Inflammatory macrophage (primary cell): ENCODE results near the gene TRIB2.
A peak's percentile ranks its signal among the peaks of the same experiment; 100 is the strongest.

ENCODE experiments used
- DNase-seq, 2 donors: peaks; one replicate each; pipeline ENCODE4 v3.0.0-alpha.2; 2020 to 2022

Gene TRIB2

DNA sequence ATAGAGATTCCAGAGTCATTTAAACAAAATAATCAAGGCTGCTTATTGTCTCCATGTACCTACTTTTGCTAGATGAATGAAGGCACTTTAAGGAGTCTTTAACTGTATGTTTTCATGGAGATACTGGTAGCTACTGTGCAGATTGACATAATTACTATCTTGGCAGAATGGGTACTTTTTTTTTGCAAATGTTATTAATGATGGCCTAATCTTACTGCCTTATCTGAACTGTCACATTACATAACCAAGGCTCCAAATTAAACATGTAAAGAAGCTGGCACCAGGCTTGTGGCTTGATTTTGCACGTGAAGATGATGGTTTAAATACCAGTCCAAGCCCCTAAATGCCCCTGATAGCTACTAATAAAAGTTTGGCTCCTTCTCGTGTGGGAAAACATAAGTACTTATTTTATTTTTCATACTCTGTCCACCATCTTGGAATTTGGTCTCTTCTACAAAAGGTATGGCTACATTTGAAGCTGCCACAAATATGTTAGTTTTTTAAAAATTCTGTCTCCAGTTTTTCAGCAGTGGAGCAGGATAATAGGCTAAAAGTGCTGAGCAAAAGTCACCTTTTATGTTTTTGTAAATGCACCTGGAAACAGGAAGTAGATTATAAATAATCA, 4.1 kb downstream of the TRIB2 start:
- no peak for DNase-seq

GRCh38 chr2:12721566-12722446, 5.1 kb downstream of the TRIB2 start:
- DNase-seq, result peak; percentile 7 to 32

GRCh38 chr2:12722447-12723316, 5.9 kb downstream of the TRIB2 start:
- peak; percentile 48 to 79 for DNase-seq

DNA sequence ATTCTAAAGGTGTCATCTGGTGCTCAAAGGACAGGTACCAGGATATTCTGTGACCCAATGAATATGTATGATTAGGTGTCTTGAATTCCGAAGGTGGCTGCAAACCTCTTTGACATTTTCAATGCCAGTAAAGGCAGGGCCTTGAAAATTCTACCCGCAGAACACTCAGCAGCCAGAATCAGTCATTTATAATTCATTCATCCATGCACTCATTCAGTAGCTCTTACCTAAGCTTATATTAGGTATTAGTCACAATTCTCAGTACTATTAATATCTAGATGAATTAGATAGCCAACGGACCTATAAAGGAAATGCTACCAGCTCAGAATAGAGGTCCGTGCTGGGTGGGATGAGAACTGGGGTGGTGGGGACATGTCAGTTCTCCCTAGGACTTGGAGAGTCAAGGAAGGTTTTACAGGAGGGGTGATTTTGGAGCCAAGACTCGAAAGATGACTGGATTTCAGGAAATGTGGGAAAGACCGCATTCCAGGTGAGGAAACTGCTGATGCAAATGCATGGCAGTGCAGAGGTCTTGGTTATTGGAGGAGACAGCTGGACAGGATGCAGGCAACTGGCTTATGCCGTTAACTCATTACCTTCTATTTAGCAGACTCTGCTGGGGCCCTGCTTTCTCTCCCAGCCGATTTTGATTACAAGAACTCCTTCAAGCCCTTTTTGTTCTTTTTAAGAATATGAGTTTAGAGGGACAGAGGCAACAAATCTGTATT, 7.2 kb downstream of the TRIB2 start:
- no peak for DNase-seq

DNA sequence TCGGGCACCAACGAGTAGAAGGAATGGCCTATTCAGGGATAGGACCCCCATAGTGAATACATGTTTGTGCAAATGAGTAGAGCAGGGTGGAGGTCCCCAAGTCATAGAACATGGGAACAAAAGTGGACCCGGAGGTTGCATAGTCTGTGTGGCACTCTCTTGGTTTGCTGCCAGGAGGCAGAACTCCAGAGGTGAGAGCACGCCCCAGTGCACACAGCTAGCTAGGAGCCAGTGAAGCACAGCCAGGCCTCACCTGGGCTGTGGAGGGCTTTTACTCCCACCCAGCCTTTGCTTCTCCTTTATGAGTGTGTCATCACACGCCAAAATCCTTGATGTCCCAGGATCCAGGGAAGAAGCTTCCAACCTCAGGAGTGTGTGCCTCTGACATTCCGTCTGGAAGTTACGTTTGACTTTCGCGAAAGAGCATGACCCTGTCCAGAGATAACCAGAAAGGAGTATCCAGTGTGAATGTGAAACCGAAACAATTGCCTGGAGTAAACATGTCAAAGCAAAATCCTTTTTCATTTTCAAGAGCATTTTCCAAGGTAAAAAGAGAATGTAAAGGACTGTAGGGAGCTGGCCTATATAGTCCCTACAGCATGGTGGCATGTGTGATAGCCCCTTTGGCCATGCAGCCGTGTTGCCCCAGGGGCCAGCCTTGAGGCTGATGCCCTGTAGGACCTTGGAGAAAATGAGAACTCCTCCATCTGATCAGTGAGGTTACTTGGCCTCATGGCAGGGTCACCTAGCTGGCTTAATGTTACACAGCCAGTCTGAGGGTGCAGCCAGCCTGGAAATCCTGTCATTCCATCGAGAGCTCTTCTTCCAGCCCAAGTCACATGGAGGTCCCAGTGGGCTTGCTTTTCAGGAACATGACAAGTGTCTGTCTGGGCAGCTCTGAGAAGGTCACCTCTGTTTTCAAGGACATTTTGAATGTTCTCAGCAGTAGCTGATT, 8.8 kb downstream of the TRIB2 start:
- DNase-seq, result no peak

DNA sequence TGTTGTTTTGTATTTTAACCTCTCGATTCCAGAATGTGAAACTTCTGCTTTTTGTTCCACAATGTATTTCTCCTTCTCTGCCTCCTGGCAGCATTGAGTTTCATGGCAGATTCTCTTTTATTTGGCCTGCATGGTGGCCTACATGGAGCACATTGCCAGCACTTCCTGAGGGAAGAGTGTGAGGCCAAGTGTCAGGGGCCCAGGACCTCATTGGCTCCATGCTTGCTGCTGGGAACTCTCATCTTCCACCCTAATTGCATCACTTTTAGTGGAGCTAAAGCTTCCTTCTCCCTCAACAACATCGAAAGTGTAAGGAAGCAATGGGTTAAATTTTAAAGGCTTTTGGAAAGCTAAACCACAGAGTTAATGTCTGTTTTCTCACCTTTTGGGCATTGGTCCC, 9.5 kb downstream of the TRIB2 start:
- DNase-seq, result no peak

DNA sequence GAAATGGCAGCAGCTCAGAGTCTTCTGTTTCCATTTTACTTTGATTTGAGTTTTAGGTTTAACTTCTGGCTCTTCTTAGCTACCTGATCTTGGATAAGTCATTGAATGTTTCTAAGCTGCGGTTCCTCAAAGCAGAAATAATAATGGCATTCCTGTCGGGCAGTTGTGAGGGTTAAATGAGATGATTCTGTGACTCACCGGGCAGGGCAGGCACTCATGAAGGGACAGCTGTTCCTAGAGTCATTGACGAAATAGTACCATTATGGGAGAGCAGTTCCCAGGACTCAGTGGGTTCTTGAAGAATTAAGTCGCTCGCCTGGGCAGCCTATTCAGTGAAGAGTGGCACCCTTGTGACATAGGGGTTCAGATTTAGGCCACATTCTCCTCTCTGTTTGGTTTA, 10.3 kb downstream of the TRIB2 start:
- DNase-seq, result no peak

GRCh38 chr2:12727641-12728040, 10.9 kb downstream of the TRIB2 start:
- no peak for DNase-seq

DNA sequence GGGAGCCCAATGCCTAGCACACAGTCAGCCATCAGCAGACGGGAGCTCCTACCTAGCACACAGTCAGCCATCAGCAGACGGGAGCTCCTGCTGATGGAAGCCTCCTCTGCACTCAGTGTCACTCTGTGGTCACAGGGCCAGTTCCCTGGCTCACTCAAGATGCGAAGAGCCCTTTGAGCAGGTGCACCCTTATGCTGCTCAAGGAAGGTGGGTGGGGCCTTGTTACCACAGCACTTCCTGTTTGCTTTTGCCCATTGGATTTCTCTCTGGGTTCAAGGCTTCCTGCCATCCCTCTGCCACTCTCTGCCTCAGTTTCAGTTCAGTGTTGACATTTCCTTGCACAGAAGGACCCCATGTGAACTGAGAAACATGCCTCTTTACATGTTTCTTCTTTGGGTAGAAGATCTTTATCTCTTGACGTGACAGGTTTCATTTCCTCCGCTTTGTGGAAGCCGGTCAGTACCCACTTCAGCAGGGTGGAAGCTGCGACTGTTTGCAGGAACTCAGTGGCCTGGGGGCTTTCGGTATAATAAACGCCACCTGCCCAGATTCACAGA, 11.6 kb downstream of the TRIB2 start:
- peak in 1 of 2 donors; percentile 15 for DNase-seq

- DNase-seq, result no peak
Measured at GRCh38 chr2:12730265-12730664, 13.5 kb downstream of the TRIB2 start.

GRCh38 chr2:12731701-12732280, 15.1 kb downstream of the TRIB2 start:
- peak; percentile 64 to 74 for DNase-seq

- DNase-seq, result no peak
Measured at GRCh38 chr2:12732651-12733050, 15.9 kb downstream of the TRIB2 start.

- no peak for DNase-seq
Measured at GRCh38 chr2:12733846-12734245, 17.1 kb downstream of the TRIB2 start.

DNA sequence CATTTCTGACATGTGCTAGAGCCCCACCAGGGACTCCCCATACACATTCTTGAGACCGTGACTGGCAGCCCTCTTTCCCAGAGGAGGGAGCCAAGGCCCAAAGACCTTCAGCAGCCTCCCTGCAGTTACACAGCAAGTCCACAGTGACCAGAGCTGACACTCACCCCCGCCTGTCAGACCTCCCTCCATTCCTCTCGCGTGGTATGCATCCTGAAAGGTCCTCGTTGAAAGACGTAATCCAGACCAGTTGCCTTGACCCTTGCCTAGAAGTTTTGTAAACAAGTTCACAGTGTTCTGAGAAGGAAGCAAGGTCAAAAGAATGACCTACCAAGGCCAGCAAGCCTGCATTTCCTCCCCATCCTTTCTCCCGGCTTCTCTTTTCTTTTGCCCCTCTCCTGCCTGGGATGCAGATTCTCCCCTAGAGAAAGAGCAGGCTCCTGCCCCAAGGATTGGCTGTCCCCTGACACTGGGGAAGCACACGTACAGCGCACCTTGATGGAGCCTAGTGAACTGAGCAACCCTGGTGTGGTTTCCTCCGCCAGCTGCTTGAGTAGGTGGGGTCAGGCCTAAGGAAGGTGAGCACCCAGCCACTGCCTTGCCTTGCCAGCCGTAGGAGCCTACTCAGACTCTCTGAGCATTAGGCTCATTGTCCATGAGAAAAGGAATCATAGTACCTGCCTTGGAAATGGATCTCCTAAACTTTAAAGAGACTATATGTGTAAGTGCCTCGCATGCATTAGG, 18.3 kb downstream of the TRIB2 start:
- no peak for DNase-seq

- no peak for DNase-seq
Measured at GRCh38 chr2:12737297-12737696, 20.6 kb downstream of the TRIB2 start.

DNA sequence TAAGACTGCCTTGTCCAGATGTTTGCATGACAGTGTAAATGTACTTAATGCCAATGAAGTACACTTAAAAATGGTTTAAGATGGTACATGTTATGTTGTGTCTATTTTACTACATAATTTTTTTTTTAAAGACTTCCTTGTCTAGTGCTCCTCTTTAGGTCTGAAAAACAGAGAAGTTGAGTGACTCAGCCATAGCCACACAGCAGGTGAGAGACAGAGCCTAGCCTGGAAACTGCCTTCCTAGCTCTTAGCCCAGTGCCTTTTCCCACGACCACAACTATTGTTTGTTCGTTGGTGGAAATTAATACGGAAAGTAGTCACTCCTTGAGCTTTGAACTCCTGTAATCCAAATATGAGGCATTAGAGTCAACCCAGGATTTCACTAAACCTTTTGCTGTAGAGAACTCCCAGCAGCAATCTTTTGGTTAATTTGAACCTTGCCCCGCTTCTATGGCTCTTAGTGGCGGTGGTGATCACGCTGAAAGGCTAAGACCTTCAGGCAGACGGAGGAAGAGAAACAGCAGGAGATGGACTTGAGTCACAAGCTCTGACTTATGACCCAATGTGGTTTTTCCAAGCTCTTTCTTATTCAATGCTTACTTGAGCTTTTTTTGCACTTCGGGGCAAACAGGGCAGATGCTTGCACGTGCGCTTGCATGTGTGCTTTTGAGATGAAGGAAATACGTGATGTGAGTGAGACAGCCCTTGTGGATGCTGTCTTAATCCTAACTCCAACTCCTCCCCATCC, 21.2 kb downstream of the TRIB2 start:
- peak in 1 of 2 donors; percentile 10 for DNase-seq

DNA sequence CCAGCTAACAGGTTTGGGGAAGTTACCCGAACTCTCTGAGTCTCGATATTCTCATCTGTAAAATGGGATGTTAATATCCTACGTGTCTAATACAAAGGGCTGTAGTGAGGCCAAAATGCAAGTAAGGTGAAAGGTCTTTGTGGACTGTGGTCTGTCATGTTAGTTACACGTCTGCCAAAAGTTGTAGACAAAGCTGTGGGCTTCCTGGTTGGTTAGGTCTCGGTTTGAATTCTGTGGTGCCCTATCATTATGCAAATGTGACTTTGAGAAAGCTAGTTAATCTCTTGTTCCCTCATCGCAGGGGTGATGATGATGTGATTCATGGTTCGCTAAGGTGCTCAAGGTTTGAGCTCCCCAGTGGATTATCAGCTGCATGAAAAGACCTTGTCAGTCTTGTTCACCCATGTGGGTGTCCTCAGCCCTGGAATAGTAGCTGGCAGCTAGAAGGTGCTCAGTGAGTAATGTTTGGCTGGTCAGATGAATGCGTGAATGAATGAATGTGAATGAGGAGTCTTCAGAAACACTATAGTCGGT, 23.1 kb downstream of the TRIB2 start:
- no peak for DNase-seq

GRCh38 chr2:12741380-12741779, 24.6 kb downstream of the TRIB2 start:
- no peak for DNase-seq

DNA sequence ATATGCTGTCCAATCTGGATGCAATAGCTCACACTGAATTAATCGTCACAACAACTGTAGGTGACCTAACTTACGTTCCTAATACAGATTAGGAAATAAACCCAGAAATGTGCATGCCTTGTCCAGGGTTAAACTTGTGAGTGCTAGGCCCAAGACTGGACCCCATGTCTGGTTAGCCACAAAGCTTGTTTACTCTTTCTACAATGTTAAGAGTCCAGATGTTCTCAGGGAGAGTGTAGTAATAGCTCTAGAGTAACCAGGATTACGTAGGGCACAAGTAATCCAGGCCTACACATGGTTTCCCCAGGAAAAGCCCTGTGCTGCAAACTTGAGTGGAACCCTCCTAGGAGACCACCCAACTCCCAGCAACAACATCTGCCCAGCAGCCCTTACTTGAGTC, 26.2 kb downstream of the TRIB2 start:
- DNase-seq, result no peak
